Esophagus squamous epithelium (tissue), 4 donors: Measurements from ENCODE around the gene MOXD1.

Experiments used
- CTCF ChIP-seq, 6 experiments: fragments of 450-650 bp in 4 of 6; fragments of 200-600 bp in 2 of 6; sonication (generic) in 2 of 6; IDR thresholded peaks; one replicate each; pipeline ENCODE4 v1.5.1; 2016 to 2019; ENCODE audit warnings: antibody characterized with exemption in 6 of 6, mild to moderate bottlenecking in 4 of 6, moderate library complexity in 4 of 6
- POLR2A ChIP-seq, 4 donors: fragments of 450-650 bp; IDR thresholded peaks; one replicate each; pipeline ENCODE4 v1.6.1; 2017; ENCODE audit warnings: antibody characterized with exemption in 4 of 4, mild to moderate bottlenecking in 4 of 4, moderate library complexity in 3 of 4

DNA sequence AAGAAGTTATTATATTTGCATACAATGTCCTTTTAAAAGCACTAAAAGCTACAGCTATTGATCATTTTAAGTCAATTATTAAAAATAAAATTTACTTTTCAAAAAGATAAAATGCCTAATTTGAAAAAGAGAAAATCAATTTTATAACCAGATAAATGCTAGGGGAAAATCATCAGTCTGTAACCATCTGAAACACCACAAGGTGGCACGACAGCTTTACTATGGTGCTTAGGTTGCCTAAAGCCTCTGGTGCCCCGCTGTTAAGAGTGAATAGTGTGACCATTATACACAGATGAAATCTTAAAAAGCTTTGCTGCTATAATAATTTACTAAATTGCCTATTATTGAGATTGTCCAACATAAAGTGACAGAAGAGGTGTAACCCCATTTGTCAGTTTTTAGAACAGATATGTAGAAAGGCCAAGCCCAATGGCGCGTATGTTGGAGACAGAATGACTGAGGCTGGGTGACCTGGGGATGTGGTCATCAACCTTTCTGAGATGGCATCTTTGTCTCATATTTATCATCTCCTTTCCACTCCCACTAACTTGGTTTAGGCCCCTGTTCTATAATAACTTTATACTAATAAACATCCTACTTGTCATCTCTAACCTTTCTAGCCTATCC, 100.8 kb downstream of the MOXD1 start:
- TF ChIP-seq POLR2A (IDR thresholded peaks at IDR 0.05) = no peak
- peak in 4 of 6 experiments; percentile 47 to 62 (median 55) for TF ChIP-seq CTCF (IDR thresholded peaks at IDR 0.05)
